NCI-H2107 treated with DMSO at 0.1 percent for 48 hours (cell line): ENCODE results near the gene CACNA1S.

Experiments used
- DNase-seq: peaks from one replicate; lab custom pipeline; 2025; ENCODE audit not compliant: unreplicated experiment; lab: John Stamatoyannopoulos, UW

Gene CACNA1S

GRCh38 chr1:201116091-201116490, 3.9 kb upstream of the CACNA1S start:
- DNase-seq = no peak

- no peak for DNase-seq
Measured at GRCh38 chr1:201115390-201115937, 3.2 kb upstream of the CACNA1S start.

- peak; percentile 96 for DNase-seq
Measured at GRCh38 chr1:201114245-201115131, 2.3 kb upstream of the CACNA1S start.

- DNase-seq = no peak
Measured at GRCh38 chr1:201113451-201114244, 1.4 kb upstream of the CACNA1S start.

GRCh38 chr1:201112926-201113325, 700 bp upstream of the CACNA1S start:
- no peak for DNase-seq

- no peak for DNase-seq
Measured at GRCh38 chr1:201111672-201112071, 554 bp downstream of the CACNA1S start.

- DNase-seq = no peak
Measured at GRCh38 chr1:201111156-201111555, 1.1 kb downstream of the CACNA1S start.

- DNase-seq = no peak
Measured at GRCh38 chr1:201110616-201111015, 1.6 kb downstream of the CACNA1S start.

GRCh38 chr1:201110138-201110537, 2.1 kb downstream of the CACNA1S start:
- no peak for DNase-seq

- DNase-seq = no peak
Measured at GRCh38 chr1:201109651-201110050, 2.6 kb downstream of the CACNA1S start.

- peak; percentile 98 for DNase-seq
Measured at GRCh38 chr1:201108614-201109013, 3.6 kb downstream of the CACNA1S start.

- no peak for DNase-seq
Measured at GRCh38 chr1:201105688-201106087, 6.5 kb downstream of the CACNA1S start.

GRCh38 chr1:201104141-201104540, 8.1 kb downstream of the CACNA1S start:
- DNase-seq = no peak

GRCh38 chr1:201103666-201104065, 8.6 kb downstream of the CACNA1S start:
- DNase-seq = no peak

GRCh38 chr1:201100169-201100930, 11.9 kb downstream of the CACNA1S start:
- DNase-seq = no peak

- DNase-seq = no peak
Measured at GRCh38 chr1:201098992-201099677, 13.1 kb downstream of the CACNA1S start.

GRCh38 chr1:201096977-201097856, 15.0 kb downstream of the CACNA1S start:
- no peak for DNase-seq

GRCh38 chr1:201096041-201096461, 16.2 kb downstream of the CACNA1S start:
- DNase-seq = peak; percentile 69

- DNase-seq = no peak
Measured at GRCh38 chr1:201095581-201095980, 16.6 kb downstream of the CACNA1S start.
